Measurements from ENCODE around the gene GGT1.
"Not testable (repeated sequence)": the region's sequence is repeated elsewhere in the genome, so short reads cannot be mapped to it uniquely, and the experiment has no call there.

GGT1 gene

GRCh38 chr22:24599958-24600715 is 2.9 kb upstream of the GGT1 start:
- not testable (repeated sequence) for DNase-seq (ENCODE audit: low spot score)

GRCh38 chr22:24601217-24602104 is 1.5 kb upstream of the GGT1 start:
- DNase-seq (ENCODE audit: low spot score): no peak

DNA sequence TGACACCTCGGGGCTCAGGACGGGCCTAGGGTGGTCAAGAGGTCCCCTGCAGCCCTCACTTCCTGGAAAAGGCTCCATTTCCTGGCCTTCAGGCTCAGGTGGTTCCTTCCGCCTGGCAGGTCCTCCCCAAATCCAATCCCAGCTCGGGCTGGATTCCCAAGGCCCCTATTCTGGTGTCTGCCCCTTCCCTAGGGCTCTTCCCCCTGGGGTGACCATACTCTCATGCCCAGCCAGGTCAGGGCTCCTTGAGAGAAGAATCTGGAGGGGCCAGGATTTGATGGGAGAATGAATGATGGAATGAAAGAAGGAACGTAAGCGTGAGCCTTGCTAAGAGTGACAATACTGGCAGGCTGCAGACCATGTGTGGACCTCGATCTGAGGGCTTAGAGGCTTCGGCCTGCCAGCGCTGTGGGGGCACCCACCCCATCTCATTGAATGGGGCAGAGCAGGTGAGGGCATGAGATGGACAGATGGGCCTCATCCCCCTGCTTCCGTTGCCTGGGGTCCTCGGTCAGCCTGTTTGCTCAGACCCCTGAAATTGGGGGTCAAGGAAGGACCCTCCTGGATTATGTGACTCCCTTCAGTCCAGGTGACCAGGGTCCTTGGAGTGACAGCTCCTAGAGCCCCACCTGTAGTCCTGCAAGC is 766 bp upstream of the GGT1 start:
- DNase-seq (ENCODE audit: low spot score): not testable (repeated sequence)

GRCh38 chr22:24603770-24604629 is 1.0 kb downstream of the GGT1 start:
- not testable (repeated sequence) for DNase-seq (ENCODE audit: low spot score)

GRCh38 chr22:24606340-24606739 is 3.3 kb downstream of the GGT1 start:
- not testable (repeated sequence) for DNase-seq (ENCODE audit: low spot score)

DNA sequence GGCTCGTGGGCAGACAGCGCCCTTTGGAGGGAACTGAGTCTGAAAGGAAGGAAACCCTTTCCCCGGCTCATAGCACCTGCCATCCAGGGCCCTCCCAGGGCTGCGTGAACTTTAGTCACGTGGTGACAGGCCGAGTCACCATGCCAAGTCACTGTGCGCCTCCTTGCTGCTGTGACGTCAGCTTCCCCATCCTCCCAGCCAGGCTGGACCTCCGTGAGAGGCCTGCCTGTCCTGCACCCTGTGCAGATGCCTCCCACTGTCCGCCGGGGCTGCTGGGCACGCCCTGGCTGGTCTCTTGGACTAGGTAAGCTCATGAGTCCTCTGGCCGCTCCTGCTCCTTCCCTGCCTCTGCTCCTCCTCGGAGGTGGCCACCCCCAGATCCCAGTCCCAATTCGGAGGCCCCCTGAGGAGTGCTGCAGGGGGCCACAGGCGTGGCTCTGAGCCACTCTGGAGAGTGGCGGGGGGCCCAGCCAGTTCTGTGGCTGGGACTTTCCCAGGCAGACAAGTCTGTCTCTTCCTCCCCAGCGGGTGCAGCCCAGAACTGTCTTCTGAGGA is 4.5 kb downstream of the GGT1 start:
- DNase-seq (ENCODE audit: low spot score): not testable (repeated sequence)

DNA sequence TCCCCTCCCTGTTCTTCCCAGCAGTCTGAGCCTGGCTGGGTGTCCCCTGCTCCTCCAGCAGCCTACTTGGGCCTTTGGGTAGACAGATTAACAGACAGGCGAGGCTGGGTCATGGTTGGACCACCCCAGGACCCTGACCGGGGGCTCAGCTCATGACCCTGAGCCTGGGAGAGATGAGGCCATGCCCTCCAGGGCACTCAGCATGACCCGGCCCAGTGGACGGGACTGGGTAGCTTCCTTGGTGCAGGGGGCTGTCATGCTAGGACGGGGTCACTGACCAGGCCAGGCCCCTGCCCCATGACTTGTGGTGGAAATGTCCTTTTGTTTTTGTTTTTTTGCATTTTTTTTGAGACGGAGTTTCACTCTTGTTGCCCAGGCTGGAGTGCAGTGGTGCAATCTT is 5.3 kb downstream of the GGT1 start:
- DNase-seq (ENCODE audit: low spot score): not testable (repeated sequence)

- not testable (repeated sequence) for DNase-seq (ENCODE audit: low spot score)
Measured at GRCh38 chr22:24609888-24610287, 6.9 kb downstream of the GGT1 start.

GRCh38 chr22:24614794-24615193 is 11.8 kb downstream of the GGT1 start:
- DNase-seq (ENCODE audit: low spot score): not testable (repeated sequence)

DNA sequence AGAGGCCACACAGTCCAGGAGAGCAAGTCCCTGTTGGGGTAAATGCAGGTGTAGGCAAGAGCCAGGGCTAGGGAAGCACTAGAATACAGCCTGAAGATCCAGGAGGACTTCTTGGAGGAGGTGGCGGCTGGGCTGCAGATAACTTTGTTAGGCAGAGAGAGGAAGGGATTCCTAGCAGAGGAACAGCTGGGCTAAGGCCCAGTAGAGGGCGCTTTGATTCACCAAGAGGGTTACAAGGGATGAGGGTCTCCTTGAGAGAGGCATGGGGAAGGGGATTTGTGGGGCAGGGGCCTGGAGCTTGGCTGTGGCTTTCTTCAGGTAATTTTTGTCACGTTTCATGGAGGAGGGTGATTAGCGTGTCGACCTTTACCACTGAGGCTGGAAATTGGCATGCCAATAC is 18.3 kb downstream of the GGT1 start:
- not testable (repeated sequence) for DNase-seq (ENCODE audit: low spot score)

DNA sequence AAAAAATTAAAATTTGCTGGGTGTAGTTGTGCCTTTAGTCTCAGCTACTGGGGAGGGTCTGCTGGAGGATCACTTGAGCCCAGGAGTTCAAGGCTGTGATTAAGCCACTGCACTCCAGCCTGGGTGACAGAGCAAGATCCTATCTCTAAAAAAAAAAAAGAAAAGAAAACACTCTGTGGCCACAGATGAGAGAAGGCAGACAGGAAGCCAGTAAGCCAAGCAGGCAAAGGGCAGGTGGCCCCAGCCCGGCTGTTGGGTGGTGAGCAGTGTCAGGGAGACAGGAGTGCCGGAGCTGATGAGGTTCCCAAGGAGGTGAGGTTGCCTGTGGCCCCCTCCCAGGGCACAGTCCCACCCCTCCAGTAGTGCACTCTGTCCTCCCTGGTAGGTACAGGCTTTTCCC is 19.6 kb downstream of the GGT1 start:
- DNase-seq (ENCODE audit: low spot score): not testable (repeated sequence)

- not testable (repeated sequence) for DNase-seq (ENCODE audit: low spot score)
Measured at GRCh38 chr22:24627911-24628310, 24.9 kb downstream of the GGT1 start.

- not testable (repeated sequence) for DNase-seq (ENCODE audit: low spot score)
Measured at GRCh38 chr22:24629069-24629468, 26.1 kb downstream of the GGT1 start.

DNA sequence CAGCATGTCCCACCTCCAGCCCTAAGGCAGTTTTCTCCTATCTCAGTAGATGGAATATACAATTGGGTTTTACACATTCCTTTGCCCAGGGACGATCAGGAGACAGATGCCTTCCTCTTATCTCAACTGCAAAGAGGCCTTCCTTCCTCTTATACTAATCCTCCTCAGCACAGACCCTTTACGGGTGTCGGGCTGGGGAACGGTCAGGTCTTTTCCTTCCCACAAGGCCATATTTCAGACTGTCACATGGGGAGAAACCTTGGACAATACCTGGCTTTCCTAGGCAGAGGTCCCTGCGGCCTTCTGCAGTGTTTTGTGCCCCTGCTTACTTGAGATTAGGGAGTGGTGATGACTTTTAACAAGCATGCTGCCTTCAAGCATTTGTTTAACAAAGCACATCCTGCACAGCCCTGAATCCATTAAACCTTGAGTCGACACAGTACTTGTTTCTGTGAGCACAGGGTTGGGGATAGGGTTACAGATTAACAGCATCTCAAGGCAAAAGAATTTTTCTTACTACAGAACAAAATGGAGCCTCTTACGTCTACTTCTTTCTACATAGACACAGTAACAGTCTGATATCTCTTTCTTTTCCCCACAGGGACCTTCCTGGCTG is 27.9 kb downstream of the GGT1 start:
- DNase-seq (ENCODE audit: low spot score): not testable (repeated sequence)

GRCh38 chr22:24631430-24632122 is 28.6 kb downstream of the GGT1 start:
- DNase-seq (ENCODE audit: low spot score): peak; percentile 66

- DNase-seq (ENCODE audit: low spot score): peak; percentile 65
Measured at GRCh38 chr22:24632642-24633041, 29.6 kb downstream of the GGT1 start.

- not testable (repeated sequence) for DNase-seq (ENCODE audit: low spot score)
Measured at GRCh38 chr22:24633231-24634023, 30.4 kb downstream of the GGT1 start.

GRCh38 chr22:24634776-24635389 is 31.9 kb downstream of the GGT1 start:
- not testable (repeated sequence) for DNase-seq (ENCODE audit: low spot score)

DNA sequence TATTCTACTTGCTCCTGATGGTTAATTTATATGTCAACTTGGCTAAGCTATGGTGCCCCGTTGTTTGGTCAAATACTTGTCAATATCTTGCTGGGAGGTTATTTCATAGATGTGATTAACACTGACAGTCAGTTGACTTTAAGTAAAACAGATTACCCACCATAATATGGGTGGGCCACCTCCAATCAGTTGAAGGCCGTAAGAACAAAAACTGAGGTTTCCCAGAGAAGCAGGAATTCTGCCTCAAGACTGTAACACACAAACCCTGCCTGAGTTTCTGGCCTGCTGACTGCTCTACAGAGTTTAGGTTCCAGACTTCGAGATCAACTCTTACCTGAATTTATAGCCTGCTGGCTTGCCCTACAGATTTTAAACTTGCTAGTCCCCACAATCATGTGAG is 33.5 kb downstream of the GGT1 start:
- DNase-seq (ENCODE audit: low spot score): not testable (repeated sequence)

Data from left forelimb (tissue), 1 donor.